Activated CD8-positive, alpha-beta memory T cell treated with anti-CD3 and anti-CD28 coated beads, Interleukin-2, amount 50 U/mL, for 24 hours (primary cell): ENCODE measurements around the gene IGSF23.

Source experiments
- DNase-seq: peaks from one replicate; pipeline ENCODE4 v3.0.0-alpha.2; 2020; ENCODE audit errors: extremely low read depth

The IGSF23 gene, protein sequence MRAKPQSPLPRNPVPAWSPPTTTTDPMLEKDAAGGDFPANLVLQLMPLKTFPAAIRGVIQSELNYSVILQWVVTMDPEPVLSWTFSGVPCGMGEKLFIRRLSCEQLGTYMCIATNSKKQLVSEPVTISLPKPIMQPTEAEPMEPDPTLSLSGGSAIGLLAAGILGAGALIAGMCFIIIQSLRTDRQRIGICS

GRCh38 chr19:44613295-44614178, at the start of gene IGSF23:
Gene IGSF23, plus strand, starts transcription at chr19:44613563. Its CDS starts 83 bp downstream, at chr19:44613646.
- DNase-seq, result no peak

DNA sequence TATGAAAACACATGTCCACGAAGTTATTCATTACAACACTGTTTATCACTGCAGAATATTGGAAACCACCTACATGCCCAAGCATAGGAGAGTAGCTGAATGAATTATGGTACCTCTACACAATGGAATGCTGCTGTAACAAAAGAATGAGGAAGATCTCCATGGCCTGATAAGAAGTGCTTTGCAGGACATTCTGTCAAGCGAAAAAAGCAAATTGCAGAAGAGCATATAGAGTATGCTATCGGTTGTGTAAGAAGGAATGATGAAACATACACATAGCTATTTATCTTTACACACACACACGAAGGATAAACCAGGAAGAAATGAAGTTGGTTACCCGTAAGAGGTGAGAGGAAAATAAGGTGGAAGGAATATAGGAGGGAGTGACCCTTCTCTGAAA, 46.4 kb upstream of the IGSF23 start:
- no peak for DNase-seq

- no peak for DNase-seq
Measured at GRCh38 chr19:44567745-44568144, 45.6 kb upstream of the IGSF23 start.

DNA sequence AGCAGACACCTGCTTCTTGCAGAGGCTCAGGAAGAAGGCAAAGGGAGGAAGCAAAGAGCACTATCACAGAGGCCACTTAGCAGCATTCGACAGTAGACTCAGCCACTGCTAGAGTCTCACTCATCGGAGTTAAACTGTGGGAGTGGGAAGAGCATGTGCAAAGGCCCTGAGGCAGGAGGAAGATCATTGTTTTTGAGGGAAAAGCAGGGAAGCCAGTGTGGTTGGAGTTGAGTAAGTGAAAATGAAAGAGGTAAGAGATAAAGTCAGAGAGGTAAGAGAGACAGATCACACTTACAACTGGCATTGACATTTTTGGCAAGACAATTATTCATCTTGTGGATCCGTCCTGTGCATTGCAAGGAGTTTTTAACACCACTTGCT, 42.8 kb upstream of the IGSF23 start:
- no peak for DNase-seq

DNA sequence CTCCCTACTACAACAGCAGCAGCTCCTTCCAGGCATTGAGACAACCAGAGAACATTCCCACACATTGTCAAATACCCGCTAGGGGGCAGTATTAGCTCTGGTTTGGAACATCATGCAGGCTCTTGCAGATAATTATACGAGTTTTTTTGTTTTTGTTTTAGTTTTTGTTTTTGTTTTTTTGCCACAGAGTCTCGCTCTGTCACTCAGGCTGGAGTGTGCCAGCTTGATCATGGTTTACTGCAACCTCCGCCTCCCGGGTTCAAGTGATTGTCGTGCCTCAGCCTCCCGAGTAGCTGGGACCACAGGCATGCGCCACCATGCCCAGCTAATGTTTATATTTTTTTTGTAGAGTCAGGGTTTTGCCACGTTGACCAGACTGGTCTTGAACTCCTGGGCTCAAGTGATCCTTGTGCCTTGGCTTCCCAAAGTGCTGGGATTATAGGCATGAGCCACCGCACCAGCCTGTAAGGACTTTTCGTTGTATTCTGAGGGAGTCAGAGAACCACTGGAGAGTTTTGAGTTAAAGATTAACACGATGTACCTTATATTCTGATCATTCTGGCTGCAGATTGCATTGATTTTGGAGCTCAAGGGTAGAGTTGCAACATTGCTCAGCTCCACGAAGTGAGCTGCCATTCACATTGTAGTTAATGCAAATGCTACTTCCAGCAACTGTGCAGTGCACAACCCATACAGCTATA, 42.2 kb upstream of the IGSF23 start:
- no peak for DNase-seq

DNA sequence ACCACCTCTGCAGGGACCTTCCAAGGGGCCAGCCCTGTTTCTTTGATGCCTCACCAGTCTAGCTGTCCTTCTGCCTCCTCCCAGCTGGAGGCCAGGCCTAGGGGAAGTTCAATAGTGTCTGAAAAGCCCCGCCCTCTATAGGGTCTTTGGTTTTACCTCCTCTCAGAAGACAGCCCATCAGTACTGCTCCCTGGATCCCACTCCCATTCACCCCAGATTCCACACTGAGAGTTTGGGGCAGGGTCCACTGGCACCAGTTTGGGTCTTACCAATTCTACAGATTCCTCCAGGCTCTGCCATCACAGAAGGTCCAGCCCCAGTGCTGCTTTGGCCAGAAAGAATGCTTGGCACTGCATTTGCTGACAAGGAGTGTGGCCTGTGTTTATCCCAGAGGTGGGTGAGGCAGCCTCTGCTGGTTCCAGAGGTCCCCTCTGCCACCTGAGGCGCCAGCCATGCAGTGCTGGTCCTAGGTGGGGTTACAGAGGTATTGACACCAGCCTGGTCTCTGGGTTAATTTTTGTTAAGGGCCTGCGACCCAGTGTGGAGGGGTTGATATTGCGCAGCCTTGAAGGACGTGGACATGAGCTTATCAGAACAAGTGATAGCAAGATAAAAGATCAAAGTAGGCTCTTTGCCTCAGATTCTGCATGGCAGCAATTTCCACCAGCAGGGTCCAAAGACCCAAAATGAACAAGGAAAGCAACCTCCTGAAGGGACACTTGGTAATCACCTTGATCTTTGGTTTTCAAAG, 41.4 kb upstream of the IGSF23 start:
- no peak for DNase-seq

DNA sequence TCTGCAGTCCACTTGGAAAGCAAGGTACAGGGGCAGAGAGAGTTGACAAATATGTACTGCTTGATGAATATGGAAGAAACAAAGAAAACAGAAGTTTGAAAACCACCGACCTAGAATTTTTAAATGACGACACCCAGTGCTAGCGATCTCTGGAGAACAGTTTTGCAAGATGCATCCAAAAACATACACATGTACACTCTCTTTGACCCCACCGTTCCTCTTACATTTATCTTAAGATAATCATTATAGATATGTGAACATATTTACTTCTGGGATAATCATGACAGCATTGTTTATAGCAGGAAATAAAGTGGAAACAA, 40.8 kb upstream of the IGSF23 start:
- DNase-seq, result no peak

- no peak for DNase-seq
Measured at GRCh38 chr19:44573183-44573582, 40.2 kb upstream of the IGSF23 start.

DNA sequence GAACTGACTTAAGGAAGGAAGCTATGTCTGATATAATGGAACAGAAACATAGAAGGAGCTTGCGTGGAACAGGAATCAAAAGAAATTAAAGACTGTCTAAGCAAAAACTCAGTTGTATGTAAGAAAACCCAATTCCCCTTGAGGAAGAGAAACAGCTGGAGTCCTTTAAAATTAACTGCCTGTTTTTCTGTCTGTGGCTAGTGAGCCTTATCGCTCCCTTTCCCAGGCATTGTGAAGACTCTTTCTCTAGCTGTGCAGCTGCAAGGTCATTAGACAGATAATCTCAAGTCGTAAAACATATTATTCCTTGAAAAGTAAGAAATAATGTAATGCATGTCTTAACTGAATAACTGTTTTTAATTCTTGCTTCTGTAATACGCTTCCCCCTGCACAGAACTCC, 39.7 kb upstream of the IGSF23 start:
- no peak for DNase-seq

GRCh38 chr19:44574186-44574950, 39.0 kb upstream of the IGSF23 start:
- no peak for DNase-seq

DNA sequence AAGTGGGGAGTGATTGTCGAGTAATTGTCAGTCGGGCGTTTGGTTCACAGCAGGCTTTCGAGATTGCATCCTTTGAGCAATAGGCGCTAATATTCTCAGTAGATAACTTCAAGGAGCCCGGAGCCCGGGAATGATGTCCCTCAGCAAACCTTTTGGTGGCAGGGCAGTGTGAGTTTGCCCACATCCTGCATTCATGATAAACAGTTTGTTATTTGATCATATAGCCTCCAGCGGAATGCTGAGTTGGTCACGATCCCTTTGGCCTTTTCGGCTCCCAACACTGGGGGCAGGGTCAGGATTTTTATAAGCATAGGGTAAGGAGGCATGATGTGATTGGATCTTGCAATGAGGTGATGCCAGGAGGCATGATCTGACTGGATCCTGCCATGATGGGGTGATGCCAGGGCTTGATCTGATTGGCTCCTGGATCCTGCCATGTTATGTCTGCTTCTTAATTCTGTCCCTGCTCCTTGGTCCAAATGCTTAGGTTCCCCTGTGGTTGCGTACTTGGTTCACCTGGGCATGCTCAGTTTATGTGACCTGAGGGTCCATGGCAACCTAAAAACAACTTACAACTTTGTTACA, 38.2 kb upstream of the IGSF23 start:
- DNase-seq, result no peak

DNA sequence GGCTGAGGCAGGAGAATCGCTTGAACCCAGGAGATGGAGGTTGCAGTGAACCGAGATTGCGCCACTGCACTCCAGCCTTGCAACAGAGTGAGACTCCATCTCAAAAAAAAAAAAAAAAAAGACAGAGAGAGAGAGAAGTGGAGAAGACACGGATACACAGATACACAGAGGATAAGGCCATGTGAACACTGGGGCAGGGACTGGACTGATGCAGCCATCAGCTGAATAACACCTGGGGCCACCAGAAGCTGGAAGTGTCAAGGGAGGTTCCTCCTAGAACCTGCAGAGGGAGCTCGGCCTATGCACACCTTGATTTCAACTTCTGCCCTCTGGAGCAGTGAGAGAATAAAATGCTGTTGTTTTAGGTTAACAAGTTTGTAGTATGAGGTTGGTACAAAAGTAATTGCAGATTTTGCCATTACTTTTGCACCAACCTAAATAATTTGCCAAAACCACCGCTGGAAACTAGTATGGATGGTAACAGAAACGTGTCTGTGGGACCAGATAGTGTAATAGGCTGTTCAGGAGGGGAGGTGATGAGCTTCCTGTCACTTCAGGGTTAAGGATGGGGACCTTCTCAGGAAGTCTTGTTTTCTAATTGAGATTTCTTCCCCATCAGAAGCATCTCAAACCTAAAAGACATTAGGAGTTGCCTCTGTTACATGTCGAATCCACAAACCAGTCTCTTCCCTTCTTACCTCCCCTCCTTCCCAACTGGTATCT, 36.4 kb upstream of the IGSF23 start:
- DNase-seq, result no peak

DNA sequence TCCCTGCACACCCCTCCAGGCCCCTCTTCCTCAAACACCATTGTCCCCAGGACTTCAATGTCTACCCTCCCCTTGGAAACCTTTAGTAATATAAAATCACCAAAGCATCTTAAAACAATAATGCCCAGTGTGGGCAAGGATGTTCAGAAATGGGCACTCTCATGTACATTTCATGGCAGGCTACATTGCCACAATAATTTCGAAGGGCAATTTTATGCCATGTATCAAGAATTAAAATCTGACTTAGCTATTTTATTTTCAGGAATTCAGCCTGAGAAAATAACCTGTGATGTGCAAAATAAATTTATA, 35.8 kb upstream of the IGSF23 start:
- DNase-seq, result no peak

DNA sequence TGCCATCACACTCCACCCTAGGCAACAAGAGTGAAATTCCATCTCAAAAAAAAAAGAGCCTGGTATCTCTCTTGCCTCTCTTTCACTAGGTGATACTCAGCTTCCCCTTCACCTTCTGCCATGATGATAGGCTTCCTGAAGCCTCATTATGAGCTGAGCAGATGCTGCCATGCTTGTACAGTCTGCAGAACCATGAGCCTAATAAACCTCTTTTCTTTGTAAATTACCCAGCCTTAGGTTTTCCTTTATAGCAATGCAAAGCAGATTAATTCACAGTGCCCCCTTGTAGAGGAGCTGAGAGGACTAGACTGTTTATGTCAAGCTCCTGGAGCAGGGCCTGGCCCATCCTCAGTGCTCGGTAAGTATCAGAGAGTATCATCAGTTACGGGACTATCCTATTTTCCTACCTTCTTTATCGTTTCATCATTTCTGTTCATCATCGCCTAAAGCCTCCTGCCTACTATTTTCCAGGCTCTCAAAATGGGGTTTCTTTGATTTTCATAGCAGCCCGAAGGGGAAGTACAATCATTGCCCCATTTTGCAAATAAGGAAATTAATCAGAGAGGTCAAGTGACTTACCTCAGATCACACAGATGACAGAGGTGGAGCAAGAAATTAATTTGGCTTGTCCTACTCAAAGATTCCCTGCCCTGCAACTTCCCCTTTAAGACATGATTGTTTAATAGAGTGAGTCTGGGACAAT, 33.5 kb upstream of the IGSF23 start:
- no peak for DNase-seq

DNA sequence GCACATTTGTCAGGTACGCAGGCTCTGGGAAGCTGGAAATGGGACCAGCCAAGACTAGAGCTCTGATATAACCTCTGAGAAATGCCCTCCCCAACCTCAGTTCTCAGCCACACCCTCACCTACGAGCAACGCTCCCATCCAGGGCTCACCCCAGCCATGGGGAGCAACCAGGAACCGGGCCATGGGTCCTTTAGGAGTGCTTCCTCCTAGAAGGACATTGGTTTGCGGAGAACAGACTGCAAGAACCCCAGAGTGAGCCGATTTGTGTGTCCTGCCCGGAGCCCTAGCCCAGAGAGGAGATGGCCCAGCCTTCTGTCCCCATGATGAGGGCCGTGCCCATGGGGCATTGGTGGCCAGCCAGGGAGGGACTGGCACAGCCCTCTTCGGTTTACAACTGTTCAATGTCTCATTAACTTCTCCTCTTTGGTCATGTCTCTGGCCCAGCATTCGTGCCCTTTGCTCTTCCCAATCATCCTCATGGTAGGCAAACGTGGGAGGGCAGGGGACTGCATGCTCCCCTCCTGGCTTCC, 32.9 kb upstream of the IGSF23 start:
- DNase-seq, result no peak

DNA sequence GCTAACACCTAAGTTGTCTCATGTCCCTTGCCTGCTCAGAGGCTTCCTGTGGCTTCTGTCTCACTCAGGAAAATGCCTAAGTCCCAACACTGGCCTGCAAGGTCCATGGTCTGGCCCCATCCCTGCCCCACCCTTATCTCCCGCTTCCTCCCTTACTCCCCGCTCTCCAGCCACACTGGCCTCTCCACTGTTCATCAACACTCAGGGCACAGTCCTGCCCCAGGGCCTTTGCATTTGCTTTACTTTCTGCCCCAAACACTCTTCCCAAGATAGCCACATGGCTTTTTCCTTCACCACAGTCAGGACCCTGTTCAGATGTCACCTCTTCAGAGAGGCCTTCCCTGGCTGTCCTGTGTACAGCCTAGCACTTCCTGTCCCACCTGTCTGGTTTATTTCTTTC, 32.1 kb upstream of the IGSF23 start:
- DNase-seq, result no peak

GRCh38 chr19:44582581-44583265, 30.6 kb upstream of the IGSF23 start:
- no peak for DNase-seq

- no peak for DNase-seq
Measured at GRCh38 chr19:44585371-44586133, 27.8 kb upstream of the IGSF23 start.
